K562 (cell line): ENCODE measurements around the gene FTL. TPM values are rescaled to one million over a fixed set of nuclear protein-coding genes. Genes with fewer than 3 reads are reported as not detected.
A peak's percentile ranks its signal among the peaks of the same experiment; 100 is the strongest.

Experiments used
- CREB3 ChIP-seq: fragments of 450-650 bp; conservative IDR thresholded peaks from 2 replicates; pipeline ENCODE4 v1.6.1; 2016; ENCODE audit warnings: missing genetic modification characterization, low read depth, mild to moderate bottlenecking, missing compliant biosample characterization, moderate library complexity
- ELF4 ChIP-seq: fragments of 450-650 bp; formaldehyde crosslinking; IDR thresholded peaks from 2 replicates; pipeline ENCODE4 v1.4.0; 2022; ENCODE audit warnings: missing genetic modification characterization
- EWSR1 ChIP-seq: fragments of 450-650 bp; IDR thresholded peaks from 2 replicates; pipeline ENCODE4 v1.6.1; 2018; ENCODE audit warnings: borderline replicate concordance, mild to moderate bottlenecking, low read depth, moderate library complexity; ENCODE audit not compliant: partially characterized antibody
- KDM1A ChIP-seq, 2 experiments: fragments of 450-650 bp; IDR thresholded peaks; 2 replicates each; pipeline ENCODE4 v1.6.1; 2016; ENCODE audit warnings: mild to moderate bottlenecking in 2 of 2
- MCM7 ChIP-seq, 2 experiments: fragments of 450-650 bp; IDR thresholded peaks; 2 replicates each; pipeline ENCODE4 v1.6.1; 2016 to 2018
- MTA2 ChIP-seq: fragments of 450-650 bp; IDR thresholded peaks from 2 replicates; pipeline ENCODE4 v1.6.1; 2016; ENCODE audit warnings: low read depth
- NONO ChIP-seq, 2 experiments: fragments of 200-400 bp in 1 of 2; fragments of 450-650 bp in 1 of 2; formaldehyde crosslinking in 1 of 2; IDR thresholded peaks; 2 replicates each; pipeline ENCODE4 v1.6.1; 2017; ENCODE audit warnings: low read depth in 2 of 2, mild to moderate bottlenecking in 2 of 2, moderate library complexity in 2 of 2, low read length in 1 of 2
- NR2F6 ChIP-seq: fragments of 450-650 bp; formaldehyde crosslinking; IDR thresholded peaks from 2 replicates; pipeline ENCODE4 v1.4.0; 2020; ENCODE audit warnings: mild to moderate bottlenecking
- PHB ChIP-seq: fragments of 250-450 bp; sonication (Bioruptor Pico); IDR thresholded peaks from 2 replicates; pipeline ENCODE4 v1.5.0; 2021
- SP1 ChIP-seq: sonication (generic); formaldehyde crosslinking; IDR thresholded peaks from 2 replicates; pipeline ENCODE4 v1.8.1; 2022; ENCODE audit warnings: mild to moderate bottlenecking, missing genetic modification reagents
- SRF ChIP-seq, 2 experiments: fragments of 250-450, 450-650 bp in 1 of 2; sonication (Bioruptor Pico) in 1 of 2; sonication (generic) in 1 of 2; formaldehyde crosslinking; IDR thresholded peaks; 2 replicates each; pipeline versions ENCODE4 v1.5.0 to v1.5.1; 2020 to 2022; ENCODE audit warnings: mild to moderate bottlenecking in 1 of 2, missing genetic modification reagents in 1 of 2
- TAF9B ChIP-seq: fragments of 450-650 bp; IDR thresholded peaks from 2 replicates; pipeline ENCODE4 v1.6.1; 2018; ENCODE audit warnings: mild to moderate bottlenecking; ENCODE audit not compliant: partially characterized antibody
- ZBTB7A ChIP-seq: IDR thresholded peaks from 2 replicates; pipeline ENCODE4 v1.6.1; 2011; ENCODE audit warnings: low read depth, mild to moderate bottlenecking, low read length, moderate library complexity, borderline replicate concordance; ENCODE audit not compliant: control insufficient read depth
- ZHX1 ChIP-seq: fragments of 150-350 bp; conservative IDR thresholded peaks from 2 replicates; pipeline ENCODE4 v1.6.1; 2014; ENCODE audit warnings: low read length
- polyA plus RNA-seq, 8 experiments: library from polyadenylated mRNA; depleted of rRNA in 4 of 8; stranded (reverse) in 5 of 8; unstranded in 3 of 8; fragments of >200 nt; fragmentation: Nextera tagmentation in 2 of 8; fragmentation: Illumina TruSeq in 1 of 8; extraction: Ambion mirVana in 2 of 8; extraction: Trizol in 1 of 8; gene quantifications; 2 replicates each; pipeline versions ENCODE4 v1.2.1 to v1.2.3, GENCODE V29; 2011 to 2014; ENCODE audit warnings: inconsistent platforms in 1 of 8, missing spikeins in 1 of 8
- total RNA-seq, 7 experiments: library from RNA; depleted of rRNA in 6 of 7; stranded (reverse); fragments of >200 nt in 6 of 7; fragmentation: Illumina TruSeq in 2 of 7; extraction: Trizol in 2 of 7; gene quantifications; 2 replicates each; pipeline versions ENCODE4 v1.2.1 to v1.2.3, GENCODE V29; 2011 to 2021; ENCODE audit warnings: low replicate concordance in 1 of 7
- TF ChIP-seq, protein P1 (sequence below): fragments of 250-450 bp; sonication (Bioruptor Pico); IDR thresholded peaks from 2 replicates; pipeline ENCODE4 v1.5.0; 2021
- TF ChIP-seq, protein P2 (sequence below): sonication (generic); formaldehyde crosslinking; IDR thresholded peaks from 2 replicates; pipeline ENCODE4 v1.8.1; 2023; ENCODE audit warnings: missing genetic modification reagents, mild to moderate bottlenecking, borderline replicate concordance

The FTL gene
- total and polyA plus RNA-seq, 9 of the 15 experiments (the other 6 are each of a cell fraction or from before 2014, with no cell fraction given), result 1,231 to 27,415 (median 3,965) TPM

- no peak for TF ChIP-seq EWSR1
- TF ChIP-seq, protein P1, sequence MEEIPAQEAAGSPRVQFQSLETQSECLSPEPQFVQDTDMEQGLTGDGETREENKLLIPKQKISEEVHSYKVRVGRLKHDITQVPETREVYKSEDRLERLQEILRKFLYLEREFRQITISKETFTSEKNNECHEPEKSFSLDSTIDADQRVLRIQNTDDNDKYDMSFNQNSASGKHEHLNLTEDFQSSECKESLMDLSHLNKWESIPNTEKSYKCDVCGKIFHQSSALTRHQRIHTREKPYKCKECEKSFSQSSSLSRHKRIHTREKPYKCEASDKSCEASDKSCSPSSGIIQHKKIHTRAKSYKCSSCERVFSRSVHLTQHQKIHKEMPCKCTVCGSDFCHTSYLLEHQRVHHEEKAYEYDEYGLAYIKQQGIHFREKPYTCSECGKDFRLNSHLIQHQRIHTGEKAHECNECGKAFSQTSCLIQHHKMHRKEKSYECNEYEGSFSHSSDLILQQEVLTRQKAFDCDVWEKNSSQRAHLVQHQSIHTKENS (CRISPR knock-in tag), result no peak
- peak; percentile 84; the same call in 1 of the 2 replicates for TF ChIP-seq PHB (CRISPR knock-in tag)
- TF ChIP-seq SRF (CRISPR knock-in tag; IDR thresholded peaks at IDR 0.05), result no peak
- TF ChIP-seq SP1, result peak; percentile 66
- no peak; the same call in 1 of the 2 replicates for TF ChIP-seq MTA2
- TF ChIP-seq, protein P2, sequence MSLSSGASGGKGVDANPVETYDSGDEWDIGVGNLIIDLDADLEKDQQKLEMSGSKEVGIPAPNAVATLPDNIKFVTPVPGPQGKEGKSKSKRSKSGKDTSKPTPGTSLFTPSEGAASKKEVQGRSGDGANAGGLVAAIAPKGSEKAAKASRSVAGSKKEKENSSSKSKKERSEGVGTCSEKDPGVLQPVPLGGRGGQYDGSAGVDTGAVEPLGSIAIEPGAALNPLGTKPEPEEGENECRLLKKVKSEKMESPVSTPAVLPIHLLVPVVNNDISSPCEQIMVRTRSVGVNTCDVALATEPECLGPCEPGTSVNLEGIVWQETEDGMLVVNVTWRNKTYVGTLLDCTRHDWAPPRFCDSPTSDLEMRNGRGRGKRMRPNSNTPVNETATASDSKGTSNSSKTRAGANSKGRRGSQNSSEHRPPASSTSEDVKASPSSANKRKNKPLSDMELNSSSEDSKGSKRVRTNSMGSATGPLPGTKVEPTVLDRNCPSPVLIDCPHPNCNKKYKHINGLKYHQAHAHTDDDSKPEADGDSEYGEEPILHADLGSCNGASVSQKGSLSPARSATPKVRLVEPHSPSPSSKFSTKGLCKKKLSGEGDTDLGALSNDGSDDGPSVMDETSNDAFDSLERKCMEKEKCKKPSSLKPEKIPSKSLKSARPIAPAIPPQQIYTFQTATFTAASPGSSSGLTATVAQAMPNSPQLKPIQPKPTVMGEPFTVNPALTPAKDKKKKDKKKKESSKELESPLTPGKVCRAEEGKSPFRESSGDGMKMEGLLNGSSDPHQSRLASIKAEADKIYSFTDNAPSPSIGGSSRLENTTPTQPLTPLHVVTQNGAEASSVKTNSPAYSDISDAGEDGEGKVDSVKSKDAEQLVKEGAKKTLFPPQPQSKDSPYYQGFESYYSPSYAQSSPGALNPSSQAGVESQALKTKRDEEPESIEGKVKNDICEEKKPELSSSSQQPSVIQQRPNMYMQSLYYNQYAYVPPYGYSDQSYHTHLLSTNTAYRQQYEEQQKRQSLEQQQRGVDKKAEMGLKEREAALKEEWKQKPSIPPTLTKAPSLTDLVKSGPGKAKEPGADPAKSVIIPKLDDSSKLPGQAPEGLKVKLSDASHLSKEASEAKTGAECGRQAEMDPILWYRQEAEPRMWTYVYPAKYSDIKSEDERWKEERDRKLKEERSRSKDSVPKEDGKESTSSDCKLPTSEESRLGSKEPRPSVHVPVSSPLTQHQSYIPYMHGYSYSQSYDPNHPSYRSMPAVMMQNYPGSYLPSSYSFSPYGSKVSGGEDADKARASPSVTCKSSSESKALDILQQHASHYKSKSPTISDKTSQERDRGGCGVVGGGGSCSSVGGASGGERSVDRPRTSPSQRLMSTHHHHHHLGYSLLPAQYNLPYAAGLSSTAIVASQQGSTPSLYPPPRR (CRISPR knock-in tag), result no peak
- no peak for TF ChIP-seq MCM7 (IDR thresholded peaks at IDR 0.05)
- TF ChIP-seq NONO (IDR thresholded peaks at IDR 0.05; ENCODE audit: low read depth in 2 of 2, low read length in 1 of 2), result peak in 1 of 2 experiments; percentile 89; a peak in 1 of 4 replicates
- 0 out of 4 replicates have a peak, but pooled peaks of 1 of the 2 experiments have one; percentile 15 for TF ChIP-seq KDM1A (IDR thresholded peaks at IDR 0.05)
- TF ChIP-seq TAF9B, result peak; percentile 90
- no peak; the same call in 1 of the 2 replicates for TF ChIP-seq ELF4
- TF ChIP-seq NR2F6, result no peak
- peak; percentile 91 for TF ChIP-seq CREB3
- TF ChIP-seq ZHX1, result no peak
- TF ChIP-seq ZBTB7A, result peak; percentile 98
Observed at GRCh38 chr19:48963371-48964204, 1.5 kb upstream of the FTL start (continued).
